Measurements from ENCODE around the gene SSNA1. TPM values are rescaled to one million over a fixed set of nuclear protein-coding genes. Genes with fewer than 3 reads are reported as not detected.

The SSNA1 gene
- total and polyA plus RNA-seq, 9 of the 15 experiments (the other 6 are each of a cell fraction or from before 2014, with no cell fraction given): 1.9 to 130 (median 57.1) TPM

DNA sequence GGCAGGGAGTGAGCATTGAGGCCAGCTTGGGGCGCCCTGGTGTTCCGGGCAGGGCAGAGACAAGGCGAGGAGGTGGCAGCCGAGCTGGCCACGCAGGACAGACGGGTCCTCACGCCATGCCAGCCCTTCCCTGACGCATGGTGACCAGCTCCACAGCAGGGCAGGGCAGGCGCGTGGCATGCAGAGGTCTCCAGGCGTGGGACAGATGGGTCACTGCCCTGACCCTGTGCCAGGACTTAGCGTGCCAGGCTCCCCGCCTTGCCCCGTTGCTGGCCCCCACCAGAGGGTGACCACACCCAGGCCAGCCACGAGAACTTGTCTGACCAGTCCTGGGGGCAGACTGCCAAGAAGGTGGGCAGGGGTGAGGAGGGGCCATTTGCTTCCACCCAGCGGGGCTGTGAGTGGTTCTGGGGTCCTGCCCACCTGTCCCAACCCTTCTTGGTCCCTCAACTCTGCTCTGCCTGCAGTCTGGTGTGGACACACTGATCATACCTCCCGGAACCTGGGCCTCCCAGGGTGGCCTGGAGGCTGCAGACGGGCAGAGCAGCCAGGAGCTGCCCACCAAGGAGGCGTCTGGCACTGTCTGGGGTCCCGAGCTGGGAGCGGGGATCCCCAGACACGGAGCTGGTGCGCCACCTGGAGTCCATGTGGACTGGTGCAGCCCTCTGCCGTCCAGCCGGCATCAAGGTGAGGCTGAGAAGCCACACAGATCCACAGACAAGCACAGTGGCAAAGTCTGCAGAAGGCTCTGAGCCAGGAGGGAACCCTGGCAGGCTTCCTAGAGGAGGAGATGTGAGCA is 38.8 kb downstream of the SSNA1 start, which contains the start of gene RNF224 (continued):
- TF ChIP-seq, protein P1, sequence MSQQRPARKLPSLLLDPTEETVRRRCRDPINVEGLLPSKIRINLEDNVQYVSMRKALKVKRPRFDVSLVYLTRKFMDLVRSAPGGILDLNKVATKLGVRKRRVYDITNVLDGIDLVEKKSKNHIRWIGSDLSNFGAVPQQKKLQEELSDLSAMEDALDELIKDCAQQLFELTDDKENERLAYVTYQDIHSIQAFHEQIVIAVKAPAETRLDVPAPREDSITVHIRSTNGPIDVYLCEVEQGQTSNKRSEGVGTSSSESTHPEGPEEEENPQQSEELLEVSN (IDR thresholded peaks at IDR 0.05; ENCODE audit: borderline replicate concordance in 1 of 2, extremely low read depth in 1 of 2, insufficient read depth in 1 of 2, insufficient read length in 1 of 2, low read depth in 1 of 2, low read length in 1 of 2, poor library complexity in 1 of 2, severe bottlenecking in 1 of 2): no peak
- TF ChIP-seq GTF2E2 (tag; IDR thresholded peaks at IDR 0.05): no peak
- no peak for TF ChIP-seq RHOXF2B (CRISPR knock-in tag; conservative IDR thresholded peaks at IDR 0.05)
- TF ChIP-seq, protein P2, sequence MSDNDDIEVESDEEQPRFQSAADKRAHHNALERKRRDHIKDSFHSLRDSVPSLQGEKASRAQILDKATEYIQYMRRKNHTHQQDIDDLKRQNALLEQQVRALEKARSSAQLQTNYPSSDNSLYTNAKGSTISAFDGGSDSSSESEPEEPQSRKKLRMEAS (CRISPR knock-in tag; IDR thresholded peaks at IDR 0.05): peak; percentile 27; the same call in 1 of the 2 replicates
- no peak for TF ChIP-seq SRSF9 (IDR thresholded peaks at IDR 0.05; ENCODE audit: borderline replicate concordance, low read depth, low read length)
- TF ChIP-seq TEAD4 (IDR thresholded peaks at IDR 0.05; ENCODE audit: low read length): no peak
- no peak for TF ChIP-seq TEAD4 (CRISPR knock-in tag; IDR thresholded peaks at IDR 0.05; ENCODE audit: borderline replicate concordance)
- TF ChIP-seq TRIM28 (IDR thresholded peaks at IDR 0.05): no peak
- TF ChIP-seq DACH1 (IDR thresholded peaks at IDR 0.05; ENCODE audit: partially characterized antibody): peak; percentile 13
- TF ChIP-seq, protein P3, sequence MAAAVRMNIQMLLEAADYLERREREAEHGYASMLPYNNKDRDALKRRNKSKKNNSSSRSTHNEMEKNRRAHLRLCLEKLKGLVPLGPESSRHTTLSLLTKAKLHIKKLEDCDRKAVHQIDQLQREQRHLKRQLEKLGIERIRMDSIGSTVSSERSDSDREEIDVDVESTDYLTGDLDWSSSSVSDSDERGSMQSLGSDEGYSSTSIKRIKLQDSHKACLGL (CRISPR knock-in tag; IDR thresholded peaks at IDR 0.05; ENCODE audit: borderline replicate concordance, poor library complexity, severe bottlenecking): no peak
- TF ChIP-seq NR3C1 (CRISPR knock-in tag; IDR thresholded peaks at IDR 0.05): no peak
- TF ChIP-seq, protein P4, sequence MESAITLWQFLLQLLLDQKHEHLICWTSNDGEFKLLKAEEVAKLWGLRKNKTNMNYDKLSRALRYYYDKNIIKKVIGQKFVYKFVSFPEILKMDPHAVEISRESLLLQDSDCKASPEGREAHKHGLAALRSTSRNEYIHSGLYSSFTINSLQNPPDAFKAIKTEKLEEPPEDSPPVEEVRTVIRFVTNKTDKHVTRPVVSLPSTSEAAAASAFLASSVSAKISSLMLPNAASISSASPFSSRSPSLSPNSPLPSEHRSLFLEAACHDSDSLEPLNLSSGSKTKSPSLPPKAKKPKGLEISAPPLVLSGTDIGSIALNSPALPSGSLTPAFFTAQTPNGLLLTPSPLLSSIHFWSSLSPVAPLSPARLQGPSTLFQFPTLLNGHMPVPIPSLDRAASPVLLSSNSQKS (CRISPR knock-in tag; IDR thresholded peaks at IDR 0.05): no peak
- no peak for TF ChIP-seq TCFL5 (CRISPR knock-in tag; conservative IDR thresholded peaks at IDR 0.05)
- TF ChIP-seq RBM14 (IDR thresholded peaks at IDR 0.05; ENCODE audit: borderline replicate concordance, insufficient read depth, low read depth, low read length): no peak
- no peak for TF ChIP-seq ZNF717 (CRISPR knock-in tag; IDR thresholded peaks at IDR 0.05)
- TF ChIP-seq, protein P5, sequence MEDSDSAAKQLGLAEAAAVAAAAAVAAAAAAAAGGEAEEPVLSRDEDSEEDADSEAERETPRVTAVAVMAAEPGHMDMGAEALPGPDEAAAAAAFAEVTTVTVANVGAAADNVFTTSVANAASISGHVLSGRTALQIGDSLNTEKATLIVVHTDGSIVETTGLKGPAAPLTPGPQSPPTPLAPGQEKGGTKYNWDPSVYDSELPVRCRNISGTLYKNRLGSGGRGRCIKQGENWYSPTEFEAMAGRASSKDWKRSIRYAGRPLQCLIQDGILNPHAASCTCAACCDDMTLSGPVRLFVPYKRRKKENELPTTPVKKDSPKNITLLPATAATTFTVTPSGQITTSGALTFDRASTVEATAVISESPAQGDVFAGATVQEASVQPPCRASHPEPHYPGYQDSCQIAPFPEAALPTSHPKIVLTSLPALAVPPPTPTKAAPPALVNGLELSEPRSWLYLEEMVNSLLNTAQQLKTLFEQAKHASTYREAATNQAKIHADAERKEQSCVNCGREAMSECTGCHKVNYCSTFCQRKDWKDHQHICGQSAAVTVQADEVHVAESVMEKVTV (CRISPR knock-in tag; IDR thresholded peaks at IDR 0.05): peak; percentile 95
- no peak for TF ChIP-seq FOS (IDR thresholded peaks at IDR 0.05; ENCODE audit: extremely low read depth, insufficient read length)
- TF ChIP-seq ZNF584 (CRISPR knock-in tag; IDR thresholded peaks at IDR 0.05; ENCODE audit: low read depth): no peak
- TF ChIP-seq GATAD2A (IDR thresholded peaks at IDR 0.05): no peak
- TF ChIP-seq KAT2B (IDR thresholded peaks at IDR 0.05; ENCODE audit: low read depth, low read length): no peak
- TF ChIP-seq TAF7 (tag; IDR thresholded peaks at IDR 0.05): no peak
- TF ChIP-seq FOXJ2 (tag; IDR thresholded peaks at IDR 0.05): no peak
- no peak for TF ChIP-seq BACH1 (tag; IDR thresholded peaks at IDR 0.05)
- no peak for TF ChIP-seq PHF8 (IDR thresholded peaks at IDR 0.05; ENCODE audit: borderline replicate concordance, low read length)
